ENCODE measurements around the gene PWWP2B.

PWWP2B gene

GRCh38 chr10:132455986-132456847 lies 59.2 kb downstream of the PWWP2B start:
- DNase-seq (ENCODE audit: low read depth in 2 of 3, low spot score in 2 of 3) = no peak

- no peak for DNase-seq (ENCODE audit: low read depth in 2 of 3, low spot score in 2 of 3)
Observed at GRCh38 chr10:132456881-132457280, 59.9 kb downstream of the PWWP2B start.

GRCh38 chr10:132457328-132458070 lies 60.5 kb downstream of the PWWP2B start:
- no peak for DNase-seq (ENCODE audit: low read depth in 2 of 3, low spot score in 2 of 3)

- DNase-seq (ENCODE audit: low read depth in 2 of 3, low spot score in 2 of 3) = no peak
Observed at GRCh38 chr10:132458071-132458585, 61.1 kb downstream of the PWWP2B start.

GRCh38 chr10:132458586-132459300 lies 61.7 kb downstream of the PWWP2B start:
- peak in 2 of 3 experiments; percentile 49 to 66 for DNase-seq (ENCODE audit: low read depth in 2 of 3, low spot score in 2 of 3)

GRCh38 chr10:132459301-132460003 lies 62.5 kb downstream of the PWWP2B start:
- DNase-seq (ENCODE audit: low read depth in 2 of 3, low spot score in 2 of 3) = no peak

GRCh38 chr10:132460071-132460470 lies 63.1 kb downstream of the PWWP2B start:
- DNase-seq (ENCODE audit: low read depth in 2 of 3, low spot score in 2 of 3) = no peak

- no peak for DNase-seq (ENCODE audit: low read depth in 2 of 3, low spot score in 2 of 3)
Observed at GRCh38 chr10:132460691-132461090, 63.7 kb downstream of the PWWP2B start.

- no peak for DNase-seq (ENCODE audit: low read depth in 2 of 3, low spot score in 2 of 3)
Observed at GRCh38 chr10:132461103-132461682, 64.2 kb downstream of the PWWP2B start.

GRCh38 chr10:132461683-132462231 lies 64.8 kb downstream of the PWWP2B start:
- DNase-seq (ENCODE audit: low read depth in 2 of 3, low spot score in 2 of 3) = no peak

- no peak for DNase-seq (ENCODE audit: low read depth in 2 of 3, low spot score in 2 of 3)
Observed at GRCh38 chr10:132462463-132463332, 65.7 kb downstream of the PWWP2B start.

GRCh38 chr10:132463333-132464255 lies 66.6 kb downstream of the PWWP2B start:
- DNase-seq (ENCODE audit: low read depth in 2 of 3, low spot score in 2 of 3) = no peak

GRCh38 chr10:132464256-132465192 lies 67.5 kb downstream of the PWWP2B start:
- DNase-seq (ENCODE audit: low read depth in 2 of 3, low spot score in 2 of 3) = no peak

- no peak for DNase-seq (ENCODE audit: low read depth in 2 of 3, low spot score in 2 of 3)
Observed at GRCh38 chr10:132465193-132465888, 68.3 kb downstream of the PWWP2B start.

GRCh38 chr10:132465889-132466519 lies 69.0 kb downstream of the PWWP2B start:
- no peak for DNase-seq (ENCODE audit: low read depth in 2 of 3, low spot score in 2 of 3)
